ENCODE data around the gene FHIT. TPM values are rescaled to one million over a fixed set of nuclear protein-coding genes. Genes with fewer than 3 reads are reported as not detected.

Gene FHIT
- polyA plus RNA-seq, 1 of the 3 experiments (the other 2 are of a cell fraction), result 0.41 TPM

DNA sequence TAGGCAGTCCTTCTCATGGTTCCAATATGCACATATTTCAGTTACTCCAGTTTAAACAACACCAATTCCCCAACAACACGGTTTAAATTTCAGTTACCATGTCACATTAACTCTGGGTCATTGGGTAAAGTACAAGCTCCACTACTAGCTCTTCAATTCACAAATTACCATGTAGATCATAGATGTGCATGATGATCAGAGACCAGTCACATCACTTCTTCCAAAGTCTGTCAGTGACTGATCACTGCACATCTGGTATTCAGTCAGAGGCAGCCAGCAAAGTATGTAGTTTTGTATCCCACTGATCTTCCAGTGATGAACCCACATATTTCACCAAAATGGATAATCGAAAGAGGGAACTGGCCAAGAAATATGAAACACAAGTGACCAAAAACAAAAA is 1223.0 kb downstream of the FHIT start:
- no peaks in the 10 kb centered on the region for H4K20me1 ChIP-seq (ENCODE audit: insufficient read depth)
- no peaks in the 10 kb centered on the region; a peak in 1 of 4 replicates for H3K4me1 ChIP-seq (ENCODE audit: control insufficient read depth in 1 of 2, insufficient read depth in 2 of 2, low read depth in 1 of 2, low read length in 1 of 2)
- no peaks in the 10 kb centered on the region for H3K79me2 ChIP-seq (ENCODE audit: insufficient read depth)
- H3K27me3 ChIP-seq (ENCODE audit: insufficient read depth), result no peaks in the 10 kb centered on the region
- no peaks in the 10 kb centered on the region for H3K9me2 ChIP-seq
- no peak overlapping the region for H3K4me2 ChIP-seq
- POLR2A ChIA-PET, result no interaction called here
- no peak overlapping the region for H3K9ac ChIP-seq
- no peak overlapping the region for H3K27ac ChIP-seq (ENCODE audit: low read depth in 2 of 2, low read length in 1 of 2)
- H2AFZ ChIP-seq (ENCODE audit: low read depth), result no peak overlapping the region
- TF ChIP-seq, protein P1, sequence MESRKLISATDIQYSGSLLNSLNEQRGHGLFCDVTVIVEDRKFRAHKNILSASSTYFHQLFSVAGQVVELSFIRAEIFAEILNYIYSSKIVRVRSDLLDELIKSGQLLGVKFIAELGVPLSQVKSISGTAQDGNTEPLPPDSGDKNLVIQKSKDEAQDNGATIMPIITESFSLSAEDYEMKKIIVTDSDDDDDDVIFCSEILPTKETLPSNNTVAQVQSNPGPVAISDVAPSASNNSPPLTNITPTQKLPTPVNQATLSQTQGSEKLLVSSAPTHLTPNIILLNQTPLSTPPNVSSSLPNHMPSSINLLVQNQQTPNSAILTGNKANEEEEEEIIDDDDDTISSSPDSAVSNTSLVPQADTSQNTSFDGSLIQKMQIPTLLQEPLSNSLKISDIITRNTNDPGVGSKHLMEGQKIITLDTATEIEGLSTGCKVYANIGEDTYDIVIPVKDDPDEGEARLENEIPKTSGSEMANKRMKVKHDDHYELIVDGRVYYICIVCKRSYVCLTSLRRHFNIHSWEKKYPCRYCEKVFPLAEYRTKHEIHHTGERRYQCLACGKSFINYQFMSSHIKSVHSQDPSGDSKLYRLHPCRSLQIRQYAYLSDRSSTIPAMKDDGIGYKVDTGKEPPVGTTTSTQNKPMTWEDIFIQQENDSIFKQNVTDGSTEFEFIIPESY (IDR thresholded peaks at IDR 0.05; ENCODE audit: borderline replicate concordance, low read depth), result no peak
- TF ChIP-seq TEAD4 (IDR thresholded peaks at IDR 0.05; ENCODE audit: borderline replicate concordance, insufficient read depth), result no peak
- TF ChIP-seq GATA2 (CRISPR knock-in tag; IDR thresholded peaks at IDR 0.05), result no peak
- no peak for TF ChIP-seq JUND (IDR thresholded peaks at IDR 0.05)
- TF ChIP-seq RFX5 (IDR thresholded peaks at IDR 0.05; ENCODE audit: low read length), result no peak
- TF ChIP-seq ELF1 (IDR thresholded peaks at IDR 0.05), result no peak
- no peak for TF ChIP-seq MXI1 (IDR thresholded peaks at IDR 0.05; ENCODE audit: low read depth, low read length)
- TF ChIP-seq SMC3 (IDR thresholded peaks at IDR 0.05; ENCODE audit: low read depth, low read length), result no peak
- no peak for TF ChIP-seq NRF1 (IDR thresholded peaks at IDR 0.05; ENCODE audit: low read depth, low read length)
- TF ChIP-seq, protein P2, sequence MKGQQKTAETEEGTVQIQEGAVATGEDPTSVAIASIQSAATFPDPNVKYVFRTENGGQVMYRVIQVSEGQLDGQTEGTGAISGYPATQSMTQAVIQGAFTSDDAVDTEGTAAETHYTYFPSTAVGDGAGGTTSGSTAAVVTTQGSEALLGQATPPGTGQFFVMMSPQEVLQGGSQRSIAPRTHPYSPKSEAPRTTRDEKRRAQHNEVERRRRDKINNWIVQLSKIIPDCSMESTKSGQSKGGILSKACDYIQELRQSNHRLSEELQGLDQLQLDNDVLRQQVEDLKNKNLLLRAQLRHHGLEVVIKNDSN (IDR thresholded peaks at IDR 0.05; ENCODE audit: borderline replicate concordance, low read depth), result no peak
- TF ChIP-seq, protein P3, sequence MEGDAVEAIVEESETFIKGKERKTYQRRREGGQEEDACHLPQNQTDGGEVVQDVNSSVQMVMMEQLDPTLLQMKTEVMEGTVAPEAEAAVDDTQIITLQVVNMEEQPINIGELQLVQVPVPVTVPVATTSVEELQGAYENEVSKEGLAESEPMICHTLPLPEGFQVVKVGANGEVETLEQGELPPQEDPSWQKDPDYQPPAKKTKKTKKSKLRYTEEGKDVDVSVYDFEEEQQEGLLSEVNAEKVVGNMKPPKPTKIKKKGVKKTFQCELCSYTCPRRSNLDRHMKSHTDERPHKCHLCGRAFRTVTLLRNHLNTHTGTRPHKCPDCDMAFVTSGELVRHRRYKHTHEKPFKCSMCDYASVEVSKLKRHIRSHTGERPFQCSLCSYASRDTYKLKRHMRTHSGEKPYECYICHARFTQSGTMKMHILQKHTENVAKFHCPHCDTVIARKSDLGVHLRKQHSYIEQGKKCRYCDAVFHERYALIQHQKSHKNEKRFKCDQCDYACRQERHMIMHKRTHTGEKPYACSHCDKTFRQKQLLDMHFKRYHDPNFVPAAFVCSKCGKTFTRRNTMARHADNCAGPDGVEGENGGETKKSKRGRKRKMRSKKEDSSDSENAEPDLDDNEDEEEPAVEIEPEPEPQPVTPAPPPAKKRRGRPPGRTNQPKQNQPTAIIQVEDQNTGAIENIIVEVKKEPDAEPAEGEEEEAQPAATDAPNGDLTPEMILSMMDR (IDR thresholded peaks at IDR 0.05), result no peak
- no peak for TF ChIP-seq FOSL2 (IDR thresholded peaks at IDR 0.05; ENCODE audit: borderline replicate concordance, low read depth)
- no peak for TF ChIP-seq SIN3A (IDR thresholded peaks at IDR 0.05; ENCODE audit: borderline replicate concordance, low read depth, low read length)
- no peak for TF ChIP-seq RXRA (IDR thresholded peaks at IDR 0.05; ENCODE audit: borderline replicate concordance, low read depth)
- no peak for TF ChIP-seq FOXM1 (IDR thresholded peaks at IDR 0.05; ENCODE audit: low read depth)
- TF ChIP-seq TAF1 (IDR thresholded peaks at IDR 0.05; ENCODE audit: borderline replicate concordance, low read depth, low read length), result no peak
- no peak for TF ChIP-seq GABPA (IDR thresholded peaks at IDR 0.05; ENCODE audit: low read depth)
- TF ChIP-seq, protein P4, sequence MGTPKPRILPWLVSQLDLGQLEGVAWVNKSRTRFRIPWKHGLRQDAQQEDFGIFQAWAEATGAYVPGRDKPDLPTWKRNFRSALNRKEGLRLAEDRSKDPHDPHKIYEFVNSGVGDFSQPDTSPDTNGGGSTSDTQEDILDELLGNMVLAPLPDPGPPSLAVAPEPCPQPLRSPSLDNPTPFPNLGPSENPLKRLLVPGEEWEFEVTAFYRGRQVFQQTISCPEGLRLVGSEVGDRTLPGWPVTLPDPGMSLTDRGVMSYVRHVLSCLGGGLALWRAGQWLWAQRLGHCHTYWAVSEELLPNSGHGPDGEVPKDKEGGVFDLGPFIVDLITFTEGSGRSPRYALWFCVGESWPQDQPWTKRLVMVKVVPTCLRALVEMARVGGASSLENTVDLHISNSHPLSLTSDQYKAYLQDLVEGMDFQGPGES (IDR thresholded peaks at IDR 0.05; ENCODE audit: low read depth, low read length), result no peak
- TF ChIP-seq RCOR1 (IDR thresholded peaks at IDR 0.05; ENCODE audit: low read length), result no peak
- TF ChIP-seq FOXJ3 (CRISPR knock-in tag; IDR thresholded peaks at IDR 0.05), result no peak
- H3K9me3 ChIP-seq, result no peaks in the 10 kb centered on the region
- DNase-seq, result no peak
- no peaks in the 10 kb centered on the region for H3K36me3 ChIP-seq (replicated peaks in 1 of 2; ENCODE audit: control insufficient read depth in 1 of 2, insufficient read depth in 2 of 2, low read length in 1 of 2)
- H3K4me3 ChIP-seq (ENCODE audit: low read depth in 2 of 2, low read length in 1 of 2), result no peak overlapping the region
- H3F3A ChIP-seq (replicated peaks; ENCODE audit: insufficient read depth), result no peaks in the 10 kb centered on the region
- CTCF ChIA-PET, result no interaction called here
- 16% methylated on average over 2 of the region's 2 CpGs for WGBS (ENCODE audit: low lambda C conversion rate)
